GM19438 (cell line): Measurements from ENCODE around the gene LRRC71.

Experiments
- ATAC-seq: cut with Tn5 transposase; IDR thresholded peaks from one replicate; pipeline ENCODE4 v1.9.1; 2021; ENCODE audit warnings: low read depth; ENCODE audit not compliant: unreplicated experiment

LRRC71 gene

GRCh38 chr1:156904187-156904959 is 16.1 kb upstream of the LRRC71 start:
- no peak for ATAC-seq

GRCh38 chr1:156905176-156905575 is 15.3 kb upstream of the LRRC71 start:
- ATAC-seq: no peak

GRCh38 chr1:156905651-156906050 is 14.8 kb upstream of the LRRC71 start:
- ATAC-seq: no peak

GRCh38 chr1:156906206-156906906 is 14.1 kb upstream of the LRRC71 start:
- ATAC-seq: no peak

- no peak for ATAC-seq
Observed at GRCh38 chr1:156908541-156908940, 11.9 kb upstream of the LRRC71 start.

- no peak for ATAC-seq
Observed at GRCh38 chr1:156908955-156909354, 11.5 kb upstream of the LRRC71 start.

- ATAC-seq: no peak
Observed at GRCh38 chr1:156909671-156910070, 10.8 kb upstream of the LRRC71 start.

GRCh38 chr1:156910309-156910782 is 10.1 kb upstream of the LRRC71 start:
- no peak for ATAC-seq

- ATAC-seq: no peak
Observed at GRCh38 chr1:156911577-156912298, 8.7 kb upstream of the LRRC71 start.

GRCh38 chr1:156912310-156912709 is 8.1 kb upstream of the LRRC71 start:
- ATAC-seq: no peak

- ATAC-seq: no peak
Observed at GRCh38 chr1:156912861-156913808, 7.3 kb upstream of the LRRC71 start.

GRCh38 chr1:156913809-156914387 is 6.5 kb upstream of the LRRC71 start:
- ATAC-seq: no peak

- no peak for ATAC-seq
Observed at GRCh38 chr1:156914440-156914856, 6.0 kb upstream of the LRRC71 start.

GRCh38 chr1:156921053-156921529 is 659 bp downstream of the LRRC71 start:
- no peak for ATAC-seq

GRCh38 chr1:156922986-156923669 is 2.7 kb downstream of the LRRC71 start:
- ATAC-seq: no peak

- no peak for ATAC-seq
Observed at GRCh38 chr1:156923670-156924477, 3.4 kb downstream of the LRRC71 start.

- no peak for ATAC-seq
Observed at GRCh38 chr1:156924478-156925153, 4.2 kb downstream of the LRRC71 start.
